ENCODE measurements around the gene EXOC6B. TPM values are rescaled to one million over a fixed set of nuclear protein-coding genes. Genes with fewer than 3 reads are reported as not detected.

EXOC6B gene
- total RNA-seq, 1 donor from 2014 or later: 16.9 TPM

- intact Hi-C loops (cut with micrococcal nuclease): no loop called here
Measured at GRCh38 chr2:72794572-72794971, 31.3 kb downstream of the EXOC6B start.

GRCh38 chr2:72793798-72794440 lies 31.9 kb downstream of the EXOC6B start:
- intact Hi-C loops (cut with micrococcal nuclease): no loop called here

- intact Hi-C loops (cut with micrococcal nuclease): no loop called here
Measured at GRCh38 chr2:72789241-72789640, 36.6 kb downstream of the EXOC6B start.

GRCh38 chr2:72788756-72789155 lies 37.1 kb downstream of the EXOC6B start:
- intact Hi-C loops (cut with micrococcal nuclease): no loop called here

- intact Hi-C loops (cut with micrococcal nuclease): no loop called here
Measured at GRCh38 chr2:72785517-72785916, 40.3 kb downstream of the EXOC6B start.

- intact Hi-C loops (cut with micrococcal nuclease): no loop called here
Measured at GRCh38 chr2:72782520-72782919, 43.3 kb downstream of the EXOC6B start.

- intact Hi-C loops (cut with micrococcal nuclease): no loop called here
Measured at GRCh38 chr2:72781480-72781879, 44.4 kb downstream of the EXOC6B start.

GRCh38 chr2:72780477-72780876 lies 45.4 kb downstream of the EXOC6B start:
- intact Hi-C loops (cut with micrococcal nuclease): no loop called here

GRCh38 chr2:72779495-72779894 lies 46.3 kb downstream of the EXOC6B start:
- intact Hi-C loops (cut with micrococcal nuclease): loop anchor here (5.0 kb wide), 1 partner anchor 48 kb away; the partner anchor contains the start of gene EXOC6B

- intact Hi-C loops (cut with micrococcal nuclease): loop anchor here (5.0 kb wide), 1 partner anchor 49 kb away; the partner anchor contains the start of gene EXOC6B
Measured at GRCh38 chr2:72778410-72778809, 47.4 kb downstream of the EXOC6B start.

GRCh38 chr2:72770879-72771461 lies 54.9 kb downstream of the EXOC6B start:
- intact Hi-C loops (cut with micrococcal nuclease): loop anchor here (1.0 kb wide), 2 partner anchors 91 to 116 kb away; partner anchors contain the start of gene SPR

GRCh38 chr2:72765997-72766609 lies 59.7 kb downstream of the EXOC6B start:
- intact Hi-C loops (cut with micrococcal nuclease): no loop called here

- intact Hi-C loops (cut with micrococcal nuclease): no loop called here
Measured at GRCh38 chr2:72762276-72762675, 63.6 kb downstream of the EXOC6B start.

- intact Hi-C loops (cut with micrococcal nuclease): no loop called here
Measured at GRCh38 chr2:72759755-72760154, 66.1 kb downstream of the EXOC6B start.

- intact Hi-C loops (cut with micrococcal nuclease): no loop called here
Measured at GRCh38 chr2:72757177-72757775, 68.6 kb downstream of the EXOC6B start.

- intact Hi-C loops (cut with micrococcal nuclease): no loop called here
Measured at GRCh38 chr2:72755647-72756423, 70.0 kb downstream of the EXOC6B start.

GRCh38 chr2:72754628-72755320 lies 71.1 kb downstream of the EXOC6B start:
- intact Hi-C loops (cut with micrococcal nuclease): no loop called here

GRCh38 chr2:72750977-72751639 lies 74.7 kb downstream of the EXOC6B start:
- intact Hi-C loops (cut with micrococcal nuclease): no loop called here

GRCh38 chr2:72750466-72750865 lies 75.4 kb downstream of the EXOC6B start:
- intact Hi-C loops (cut with micrococcal nuclease): no loop called here

GRCh38 chr2:72747344-72747743 lies 78.5 kb downstream of the EXOC6B start:
- intact Hi-C loops (cut with micrococcal nuclease): loop anchor here (5.0 kb wide), 3 partner anchors 610 to 1200 kb away; no protein-coding TSS in a partner anchor
